CD4-positive, alpha-beta T cell treated with Interleukin-2 at 100 ng/mL for 4 hours (primary cell): ENCODE results near the gene FAM217B.

Source experiments
- DNase-seq: peaks from one replicate; pipeline ENCODE4 v3.0.0-alpha.2; 2020; ENCODE audit warnings: low spot score

The FAM217B gene

GRCh38 chr20:59940129-59940955 is at the start of gene FAM217B, which contains the start of gene PPP1R3D:
Gene FAM217B (plus strand): TSS chr20:59940389. CDS start chr20:59943944, 3,555 bp downstream.
Gene PPP1R3D (minus strand): TSS chr20:59940305. CDS start chr20:59939931, 374 bp downstream.
- DNase-seq = peak; percentile 86

DNA sequence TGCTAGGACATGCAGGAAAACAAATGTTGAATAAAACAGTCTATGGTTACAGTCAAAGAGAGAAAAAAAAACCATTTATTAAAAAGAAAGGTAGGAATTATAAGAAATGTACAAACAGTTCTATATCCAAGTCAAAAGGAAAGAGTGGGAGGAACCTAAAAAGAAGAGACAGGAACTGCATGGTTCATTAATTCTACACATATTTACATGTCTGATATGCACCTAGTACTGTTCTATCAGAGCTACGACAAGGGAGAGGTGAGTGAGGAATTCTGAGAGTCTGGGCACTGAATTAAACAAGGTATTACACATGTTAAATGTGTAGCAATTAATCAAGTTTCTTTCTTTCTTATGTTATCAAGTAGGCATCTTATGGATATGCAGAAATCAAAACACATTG is 48.6 kb upstream of the FAM217B start:
- DNase-seq = no peak

- no peak for DNase-seq
These were observed 44.3 kb upstream of the FAM217B start for GRCh38 chr20:59895908-59896307.

DNA sequence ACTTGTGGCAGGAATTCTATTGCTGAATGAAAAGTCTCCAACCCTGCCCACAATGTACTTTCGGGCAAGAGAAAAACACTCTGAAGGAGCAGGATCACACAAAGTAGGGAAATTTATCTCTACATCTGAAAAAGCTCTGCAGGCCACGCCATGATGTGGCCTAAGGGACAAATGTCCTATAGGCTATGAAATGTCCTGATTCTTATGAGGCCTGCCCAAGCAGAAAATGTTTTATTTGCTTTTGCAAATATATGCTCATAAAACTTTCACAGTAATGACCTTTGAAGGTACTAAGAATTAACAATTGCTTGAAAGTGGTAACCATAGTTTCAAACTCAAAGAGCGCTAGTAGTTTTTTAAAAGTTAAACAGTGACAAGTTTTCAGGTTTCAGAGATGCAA is 37.7 kb upstream of the FAM217B start:
- DNase-seq = no peak

GRCh38 chr20:59903621-59904020 is 36.6 kb upstream of the FAM217B start:
- no peak for DNase-seq

DNA sequence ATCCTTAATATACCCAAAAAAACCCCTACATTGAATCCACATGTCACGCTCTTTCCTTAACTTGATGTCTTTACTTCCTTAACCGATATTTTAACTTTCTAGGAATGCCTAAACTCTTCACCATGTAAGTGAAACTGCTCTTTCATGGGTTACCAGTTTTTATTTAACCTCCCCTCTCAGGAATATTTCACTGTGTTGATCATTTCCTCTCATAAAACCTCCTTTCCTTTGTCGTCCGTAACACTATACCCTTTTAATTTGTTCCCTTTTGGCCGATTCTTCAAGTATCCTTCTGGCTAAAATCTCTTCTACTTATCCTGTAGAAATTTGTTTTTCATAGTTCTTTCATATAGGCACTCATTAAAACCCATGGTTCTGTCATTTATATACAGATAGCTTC is 31.3 kb upstream of the FAM217B start:
- no peak for DNase-seq

- DNase-seq = no peak
These were observed 29.1 kb upstream of the FAM217B start for GRCh38 chr20:59911041-59911440.

DNA sequence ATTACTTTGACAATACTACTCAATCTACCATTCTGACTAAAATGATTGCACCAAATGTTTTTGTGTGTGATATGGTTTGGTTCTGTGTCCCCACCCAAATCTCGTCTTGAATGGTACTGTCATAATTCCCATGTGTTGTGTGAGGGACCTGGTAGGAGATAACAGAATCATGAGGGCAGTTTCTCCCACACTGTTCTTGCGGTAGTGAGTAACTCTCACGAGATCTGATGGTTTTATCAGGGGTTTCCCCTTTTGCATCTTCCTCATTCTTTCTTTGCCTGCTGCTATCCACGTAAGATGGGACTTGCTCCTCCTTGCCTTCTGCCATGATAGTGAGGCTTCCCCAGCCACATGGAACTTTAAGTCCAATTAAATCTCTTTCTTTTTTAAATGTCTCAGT is 27.6 kb upstream of the FAM217B start:
- DNase-seq = no peak

GRCh38 chr20:59920944-59921343 is 19.2 kb upstream of the FAM217B start:
- no peak for DNase-seq

DNA sequence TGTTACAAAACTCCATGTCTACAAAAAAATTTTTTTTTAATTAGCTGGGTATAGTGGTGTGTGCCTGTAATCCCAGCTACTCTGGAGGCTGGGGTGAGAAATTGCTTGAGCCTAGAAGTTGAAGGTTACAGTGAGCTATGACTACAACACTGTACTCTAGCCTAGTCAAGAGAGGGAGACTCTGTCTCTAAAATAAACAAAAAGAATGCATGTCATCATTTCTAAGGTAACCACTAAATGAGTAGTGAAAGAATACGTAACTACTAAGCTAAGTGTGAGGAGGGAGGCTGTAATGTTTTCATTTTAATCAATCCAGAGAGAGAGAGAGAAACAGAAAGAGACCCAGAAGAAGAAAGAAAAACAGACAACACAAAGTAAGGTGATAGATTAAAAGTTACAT is 16.7 kb upstream of the FAM217B start:
- DNase-seq = no peak

DNA sequence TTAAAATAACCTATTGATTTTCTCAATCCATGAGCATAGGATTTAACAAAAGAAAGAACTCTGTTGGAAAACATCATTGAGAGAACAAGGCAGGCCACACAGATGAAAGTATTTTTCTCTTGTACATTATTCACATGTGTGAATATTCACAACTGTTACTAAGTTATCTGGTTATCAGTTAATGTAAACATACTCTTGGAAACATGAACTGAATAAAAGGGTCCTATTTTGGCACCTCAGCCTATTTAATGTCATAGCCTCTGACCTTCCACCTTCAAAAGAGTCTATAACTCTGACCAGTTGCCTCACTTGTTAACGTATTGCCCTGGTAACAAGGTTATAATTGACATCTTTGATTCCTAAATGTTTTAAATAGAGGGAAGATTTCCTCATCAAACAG is 14.8 kb upstream of the FAM217B start:
- no peak for DNase-seq

DNA sequence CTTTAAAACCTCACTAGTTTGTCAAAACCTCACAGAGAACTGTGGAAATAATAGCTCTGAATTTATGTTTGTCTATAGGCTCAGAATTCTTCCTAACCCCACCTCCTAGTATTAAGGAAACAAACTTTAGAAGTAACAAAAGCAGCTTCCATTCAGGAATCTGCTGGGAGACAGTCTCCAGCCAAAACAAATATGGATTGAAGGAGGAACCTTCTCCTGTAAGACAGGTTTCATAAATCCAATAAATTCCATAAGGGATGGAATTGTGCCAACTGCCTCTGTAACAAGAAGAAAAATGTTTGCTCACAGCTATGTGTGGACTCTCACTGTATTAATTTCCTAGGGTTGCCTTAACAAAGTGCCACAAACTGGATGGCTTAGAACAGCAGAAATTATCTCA is 14.3 kb upstream of the FAM217B start:
- DNase-seq = no peak

GRCh38 chr20:59931511-59932312 is 8.5 kb upstream of the FAM217B start:
- DNase-seq = no peak

DNA sequence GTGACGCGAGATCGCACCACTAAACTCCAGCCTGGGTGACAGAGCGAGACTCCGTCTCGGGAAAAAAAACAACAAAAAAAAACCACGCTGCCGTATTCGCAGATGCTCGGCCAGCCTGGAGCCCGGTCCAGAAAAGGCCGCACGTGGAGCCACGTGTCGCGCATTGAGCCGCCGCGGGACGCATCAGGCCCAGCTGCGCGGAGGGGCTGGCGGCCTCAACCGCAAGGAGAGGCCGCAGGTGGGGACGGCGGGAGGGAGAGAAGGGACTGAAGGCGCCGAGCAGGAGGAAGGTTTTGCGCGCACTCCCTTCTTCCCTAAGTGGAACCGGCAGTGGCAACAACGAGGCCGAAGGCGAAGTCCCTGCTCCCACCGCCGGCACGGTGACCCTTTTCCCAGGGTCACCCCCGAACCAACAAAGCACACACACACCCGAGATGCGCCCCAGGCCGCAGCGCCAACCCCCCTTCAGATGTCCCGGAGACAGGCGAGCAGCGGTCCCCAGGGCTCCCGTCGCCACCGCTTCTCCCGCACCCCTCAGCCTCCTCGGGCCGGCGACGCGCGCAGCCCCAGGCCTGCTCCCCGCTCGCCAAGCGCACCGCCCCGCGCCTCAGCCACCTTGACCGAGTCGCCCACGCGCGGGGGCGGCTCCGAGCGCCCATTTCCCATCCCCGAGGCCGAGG is 7.4 kb upstream of the FAM217B start:
- DNase-seq = no peak

DNA sequence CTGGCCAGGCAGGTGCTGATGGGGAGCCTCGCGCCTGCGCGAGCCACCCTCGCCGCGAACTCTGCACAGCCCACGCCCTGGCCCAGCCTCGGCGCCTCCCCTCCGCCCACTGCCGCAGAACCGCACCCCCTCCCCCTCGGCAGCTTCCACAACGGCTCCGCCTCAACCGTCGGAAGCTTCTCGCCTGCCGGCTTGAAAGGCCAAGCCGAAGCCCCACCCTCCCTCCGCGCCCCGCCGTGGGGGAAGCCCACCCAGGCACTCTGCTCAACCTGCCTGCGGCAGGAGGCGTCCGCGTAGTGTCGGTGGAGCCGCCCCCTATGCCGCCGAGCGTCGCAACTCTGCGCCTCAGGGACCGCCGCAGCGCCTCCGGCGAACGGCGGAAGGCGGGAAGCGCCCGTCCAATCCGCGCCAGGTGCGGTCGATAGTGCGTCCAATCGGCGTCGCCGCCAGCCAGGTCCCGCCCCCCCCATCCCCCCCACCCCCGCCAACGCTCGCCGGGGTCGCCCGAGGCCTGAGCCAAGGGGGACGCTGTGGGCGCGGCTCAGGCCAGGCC is 6.8 kb upstream of the FAM217B start, which contains the start of gene SYCP2:
Gene SYCP2, minus strand, starts transcription at position 342 of the 553 bp plus-strand sequence. CDS start 11,224 bp downstream, outside the sequence.
- peak; percentile 63 for DNase-seq

- DNase-seq = peak; percentile 76
These were observed 6.2 kb upstream of the FAM217B start for GRCh38 chr20:59933849-59934585.

- no peak for DNase-seq
These were observed 4.6 kb upstream of the FAM217B start for GRCh38 chr20:59935457-59936185.

DNA sequence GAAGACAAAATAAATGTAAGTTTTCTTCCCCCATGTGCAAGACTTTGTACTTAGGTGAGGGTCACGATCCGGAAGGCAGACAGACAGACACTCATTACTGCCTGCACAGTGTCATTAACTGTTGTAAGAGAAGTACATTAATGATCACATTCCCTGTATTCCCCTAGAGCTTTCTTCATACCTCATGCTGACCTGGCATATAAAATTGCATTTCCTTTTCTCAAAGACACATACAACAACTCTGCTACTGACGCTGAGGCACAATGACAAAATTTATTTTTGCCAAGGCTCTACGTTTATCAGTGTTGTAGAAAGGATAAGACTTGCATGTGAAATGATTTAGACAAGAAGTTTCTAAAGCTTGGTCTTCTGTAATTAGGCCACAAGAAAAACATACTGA is 3.8 kb upstream of the FAM217B start:
- no peak for DNase-seq

GRCh38 chr20:59937150-59937549 is 3.0 kb upstream of the FAM217B start:
- DNase-seq = no peak

DNA sequence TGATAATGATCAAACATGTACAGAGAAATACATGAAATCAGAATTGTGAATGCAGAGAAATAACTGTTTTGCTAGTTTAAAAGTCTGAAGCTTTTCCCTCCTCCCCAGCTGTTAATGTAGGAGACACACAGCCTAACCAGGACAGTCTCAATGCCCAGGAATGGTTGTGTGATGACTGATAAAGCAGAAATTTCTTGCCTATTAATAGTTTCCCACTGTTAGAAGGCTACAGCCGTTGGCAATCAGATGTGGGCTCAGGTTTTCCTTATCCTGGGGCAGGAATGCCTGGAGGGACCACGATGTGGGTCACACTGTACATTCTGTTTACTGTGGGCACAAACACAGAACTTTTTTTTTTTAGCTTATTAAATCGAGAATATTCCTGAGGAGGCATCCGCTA is 2.0 kb upstream of the FAM217B start:
- no peak for DNase-seq

DNA sequence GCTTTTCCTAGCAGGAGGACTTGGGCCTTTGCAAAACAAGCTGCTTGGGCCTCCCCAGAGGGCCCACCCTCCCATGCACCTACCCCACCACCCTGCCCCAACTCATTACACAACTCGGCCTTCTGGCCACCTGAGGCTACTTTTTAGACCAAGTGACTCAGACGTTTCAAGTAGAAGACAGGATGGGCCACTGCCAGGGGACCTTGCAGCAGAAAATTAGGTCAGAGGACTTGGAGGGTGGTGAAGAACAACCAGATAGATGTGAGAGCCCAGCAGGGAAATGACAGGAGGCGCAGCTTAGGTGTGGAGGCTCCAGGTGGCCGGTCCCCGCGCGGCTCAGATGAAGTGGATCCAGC is 1.5 kb upstream of the FAM217B start:
- DNase-seq = no peak
